GM03348 (cell line): Measurements from ENCODE around the gene EVA1C.
"Not testable (repeated sequence)": the region's sequence is repeated elsewhere in the genome, so short reads cannot be mapped to it uniquely, and the experiment has no call there.

Experiments used
- DNase-seq: peaks from one replicate; pipeline ENCODE4 v3.0.0; 2012; ENCODE audit warnings: low spot score

Gene EVA1C, protein sequence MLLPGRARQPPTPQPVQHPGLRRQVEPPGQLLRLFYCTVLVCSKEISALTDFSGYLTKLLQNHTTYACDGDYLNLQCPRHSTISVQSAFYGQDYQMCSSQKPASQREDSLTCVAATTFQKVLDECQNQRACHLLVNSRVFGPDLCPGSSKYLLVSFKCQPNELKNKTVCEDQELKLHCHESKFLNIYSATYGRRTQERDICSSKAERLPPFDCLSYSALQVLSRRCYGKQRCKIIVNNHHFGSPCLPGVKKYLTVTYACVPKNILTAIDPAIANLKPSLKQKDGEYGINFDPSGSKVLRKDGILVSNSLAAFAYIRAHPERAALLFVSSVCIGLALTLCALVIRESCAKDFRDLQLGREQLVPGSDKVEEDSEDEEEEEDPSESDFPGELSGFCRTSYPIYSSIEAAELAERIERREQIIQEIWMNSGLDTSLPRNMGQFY

DNA sequence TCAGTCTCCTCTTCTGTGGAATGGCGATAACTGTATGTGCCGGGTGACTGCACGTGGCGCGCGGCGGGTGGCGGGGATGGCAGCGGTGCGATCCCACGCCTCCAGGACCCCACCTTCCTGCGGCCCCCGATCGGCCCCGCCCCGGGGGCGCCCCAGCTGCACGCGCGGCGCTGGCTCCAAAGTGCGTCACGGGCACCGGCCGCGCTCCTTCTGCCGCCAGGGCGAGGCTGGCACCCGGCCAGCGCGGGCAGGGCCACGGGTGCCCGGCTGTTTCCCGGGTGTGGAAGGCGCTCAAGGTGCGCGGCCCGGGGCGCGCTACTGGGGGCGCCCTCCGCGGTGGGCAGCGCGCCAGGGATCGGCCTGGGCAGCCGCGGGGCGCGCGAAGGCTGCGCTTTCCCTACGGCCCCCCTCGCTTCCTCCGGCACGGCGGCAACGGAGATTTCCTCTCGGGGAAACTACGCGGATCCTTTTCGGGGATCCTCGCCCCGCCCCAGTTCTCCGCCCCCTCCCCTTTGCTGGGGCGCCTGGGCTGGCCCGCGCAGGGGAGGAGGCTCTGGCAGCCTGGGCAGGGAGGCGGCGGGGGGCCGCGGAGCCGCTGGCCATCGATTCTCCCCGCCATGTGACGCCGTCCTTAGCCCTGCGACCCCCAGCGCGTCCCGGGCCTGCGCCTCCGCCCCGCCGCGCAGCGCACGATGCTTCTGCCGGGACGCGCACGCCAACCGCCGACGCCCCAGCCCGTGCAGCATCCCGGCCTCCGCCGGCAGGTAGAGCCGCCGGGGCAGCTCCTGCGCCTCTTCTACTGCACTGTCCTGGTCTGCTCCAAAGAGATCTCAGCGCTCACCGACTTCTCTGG lies at the start of gene EVA1C:
TSS of gene EVA1C (plus strand) at position 545 of the 853 bp plus-strand sequence. CDS start at position 693, 148 bp downstream.
- DNase-seq: peak; percentile 70

DNA sequence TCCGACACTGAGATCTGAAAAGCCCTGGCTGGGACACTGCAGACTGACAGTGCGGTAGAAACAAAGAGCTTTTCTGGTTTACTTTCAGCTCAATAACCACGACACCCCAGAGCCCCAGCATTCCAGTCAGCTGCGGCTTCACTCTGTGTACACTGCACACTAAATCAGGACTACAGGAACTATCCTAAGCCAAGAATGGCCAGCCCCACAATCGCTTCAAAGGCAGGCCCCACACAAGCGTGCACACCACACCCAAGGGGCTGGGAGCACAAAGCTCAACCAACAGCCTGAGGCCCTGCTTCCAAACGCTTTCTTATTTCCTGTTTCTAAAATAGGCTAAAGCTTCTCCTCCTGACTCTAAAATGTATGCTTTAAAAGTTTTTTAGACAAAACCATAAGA lies 48.1 kb upstream of the EVA1C start:
- DNase-seq: no peak

DNA sequence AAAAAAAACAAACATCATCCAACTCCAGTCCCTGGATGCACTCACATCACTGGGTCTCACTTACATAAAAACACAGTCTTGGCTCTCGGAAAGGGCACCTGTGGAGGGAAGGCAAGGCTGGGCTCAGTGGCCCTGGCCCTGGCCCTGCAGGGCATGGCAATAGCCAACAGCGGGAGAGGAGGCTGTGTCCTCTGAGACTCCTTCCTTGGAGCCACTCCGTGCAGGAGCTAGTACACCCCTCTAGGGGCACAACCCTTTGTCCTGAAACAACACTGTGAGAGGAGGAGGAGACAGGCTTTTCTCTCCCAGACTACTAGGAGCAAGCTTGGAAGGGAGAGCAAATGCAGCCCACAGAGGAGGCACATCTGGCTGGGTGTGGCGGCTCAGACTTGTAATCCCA lies 47.7 kb upstream of the EVA1C start:
- no peak for DNase-seq

DNA sequence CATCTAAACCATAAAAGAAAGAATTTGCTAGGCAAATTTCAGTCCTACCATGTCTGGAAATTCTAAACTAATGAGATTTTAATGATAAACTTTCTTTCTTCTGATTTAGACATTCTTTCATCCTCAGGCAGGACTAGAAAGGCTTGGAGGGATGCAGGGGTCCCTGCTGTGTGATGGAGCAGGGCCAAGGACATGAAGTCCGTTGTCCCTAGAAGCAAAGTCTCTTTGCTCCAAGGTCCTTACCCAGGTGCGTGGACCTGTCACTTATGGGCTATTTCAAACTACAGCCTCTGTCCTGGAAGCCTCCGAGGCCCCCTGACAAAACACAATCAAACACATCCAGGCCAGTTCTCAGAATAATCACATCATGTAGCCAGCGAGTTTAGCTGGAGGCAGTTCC lies 46.3 kb upstream of the EVA1C start:
- DNase-seq: no peak

DNA sequence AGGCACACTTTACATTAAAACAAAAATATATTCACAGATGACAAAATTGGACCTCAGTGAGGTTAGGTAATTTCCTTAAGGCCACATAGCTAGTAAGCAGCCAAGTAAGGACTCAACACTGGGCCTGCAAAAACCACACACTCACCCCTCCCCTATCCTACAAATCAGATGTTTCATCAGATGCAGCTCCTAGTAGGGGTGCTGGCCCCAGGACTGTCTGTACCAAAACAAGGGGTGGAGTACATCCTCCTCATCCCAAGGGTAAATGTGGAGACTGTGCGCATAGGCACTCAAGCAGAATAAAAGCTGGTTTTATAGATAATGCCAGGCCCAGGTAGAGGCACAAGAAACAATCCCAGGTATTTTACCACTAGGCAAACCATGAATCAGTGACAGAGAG lies 45.3 kb upstream of the EVA1C start:
- no peak for DNase-seq

DNA sequence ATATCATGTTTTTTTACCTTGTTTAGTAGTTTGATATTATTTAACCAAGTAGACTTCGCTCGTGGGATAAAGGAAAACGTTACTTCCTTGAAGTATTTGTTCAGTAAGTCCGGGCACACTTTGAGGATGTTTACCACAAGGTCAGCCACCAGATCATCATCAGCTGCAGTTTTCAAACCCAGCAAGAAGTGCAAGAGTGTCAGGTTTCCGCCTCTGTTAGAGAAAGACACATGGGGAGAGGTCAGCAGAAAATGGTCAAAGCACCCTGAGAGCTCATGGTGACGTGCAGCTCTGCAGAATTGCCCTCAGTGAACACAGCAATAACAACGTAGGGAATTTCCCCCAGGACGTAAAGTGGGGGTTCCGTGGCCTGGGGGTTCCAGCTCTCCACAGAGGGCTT lies 44.1 kb upstream of the EVA1C start:
- no peak for DNase-seq

DNA sequence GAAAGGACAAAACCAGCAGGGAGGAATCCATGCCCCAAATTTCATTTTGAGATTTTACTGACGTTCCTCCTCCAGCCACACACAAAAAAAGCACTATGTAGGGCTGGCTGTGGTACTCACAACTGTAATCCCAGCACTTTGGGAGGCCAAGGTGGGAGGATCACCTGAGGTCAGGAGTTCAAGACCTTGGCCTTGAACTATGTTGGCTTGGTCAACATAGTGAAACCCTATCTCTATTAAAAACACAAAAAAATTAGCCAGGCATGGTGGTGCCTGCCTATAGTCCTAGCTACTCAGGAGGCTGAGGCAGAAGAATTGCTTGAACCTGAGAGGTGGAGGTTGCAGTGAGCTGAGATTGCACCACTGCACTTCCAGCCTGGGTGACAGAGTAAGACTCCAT lies 43.5 kb upstream of the EVA1C start:
- DNase-seq: not testable (repeated sequence)

DNA sequence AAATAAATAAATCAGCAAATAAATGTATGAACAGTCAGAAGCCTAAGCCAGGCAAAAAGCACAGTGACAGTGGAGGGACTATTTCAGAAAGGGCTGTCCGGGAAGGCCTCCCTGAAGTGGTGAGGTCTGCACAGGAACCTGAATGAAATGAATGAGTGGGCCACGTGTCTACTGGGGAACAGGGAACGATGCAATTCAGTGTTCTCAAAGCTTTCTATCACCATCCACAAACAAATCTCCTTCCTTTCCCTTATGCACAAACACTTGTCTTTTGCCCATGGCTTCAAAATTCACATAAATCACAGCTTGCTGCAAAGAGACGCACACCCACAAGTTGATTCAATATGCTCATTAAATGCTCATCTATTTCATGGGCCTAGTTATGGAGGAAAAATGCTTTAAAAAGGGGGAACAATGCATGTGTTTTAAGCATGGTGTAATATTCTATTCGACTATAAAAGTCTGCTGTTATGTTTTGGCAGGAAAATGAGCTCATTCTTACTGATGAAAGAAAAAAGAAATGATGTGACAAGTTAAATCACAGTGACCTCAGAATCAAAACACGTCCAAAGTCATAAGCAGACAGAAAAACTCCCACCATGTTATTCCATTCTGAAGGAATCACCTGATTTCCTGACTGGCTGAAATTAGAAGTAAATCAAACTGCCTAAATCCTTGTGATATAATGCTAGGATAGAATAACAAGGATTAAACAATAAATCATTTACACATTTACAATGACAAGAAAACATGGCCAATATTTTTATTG lies 41.3 kb upstream of the EVA1C start:
- no peak for DNase-seq

DNA sequence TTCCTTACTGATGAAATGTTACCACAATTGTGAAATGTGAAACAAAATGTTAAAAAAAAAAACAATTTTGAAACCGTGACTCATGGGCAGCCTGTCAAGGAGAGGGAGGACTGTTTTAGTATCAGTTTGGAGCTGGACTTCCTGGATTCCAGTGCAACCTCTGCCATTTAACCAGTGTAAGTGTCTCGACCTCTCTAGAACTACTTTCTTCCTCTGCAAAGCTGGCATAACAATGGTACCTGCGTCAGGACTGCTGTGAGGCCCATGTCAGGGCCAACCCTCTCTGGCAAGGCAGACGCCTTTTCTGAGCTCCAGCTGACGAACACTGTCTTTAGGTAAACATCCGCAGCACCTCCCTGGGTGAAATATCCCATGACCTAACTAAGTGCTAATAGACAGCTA lies 40.6 kb upstream of the EVA1C start:
- peak; percentile 84 for DNase-seq

DNA sequence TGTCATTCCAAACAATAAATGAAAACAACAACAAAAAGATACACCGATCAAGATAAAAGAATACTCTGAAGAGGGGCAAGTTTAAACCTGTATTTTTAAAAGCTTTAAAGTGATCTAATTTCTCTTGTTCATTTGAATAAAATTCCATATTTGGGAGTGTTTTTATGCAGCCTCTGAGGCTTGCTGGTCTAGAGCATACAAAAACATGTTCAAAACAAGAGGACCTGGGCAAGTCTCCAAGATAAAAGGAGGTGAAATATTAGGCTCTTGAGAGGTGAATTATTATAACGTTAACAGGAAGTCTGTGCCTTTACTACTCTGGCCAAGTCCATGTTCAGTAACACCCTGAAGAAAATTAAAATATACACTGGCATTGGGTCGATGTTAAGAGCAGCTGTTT lies 39.8 kb upstream of the EVA1C start:
- no peak for DNase-seq

DNA sequence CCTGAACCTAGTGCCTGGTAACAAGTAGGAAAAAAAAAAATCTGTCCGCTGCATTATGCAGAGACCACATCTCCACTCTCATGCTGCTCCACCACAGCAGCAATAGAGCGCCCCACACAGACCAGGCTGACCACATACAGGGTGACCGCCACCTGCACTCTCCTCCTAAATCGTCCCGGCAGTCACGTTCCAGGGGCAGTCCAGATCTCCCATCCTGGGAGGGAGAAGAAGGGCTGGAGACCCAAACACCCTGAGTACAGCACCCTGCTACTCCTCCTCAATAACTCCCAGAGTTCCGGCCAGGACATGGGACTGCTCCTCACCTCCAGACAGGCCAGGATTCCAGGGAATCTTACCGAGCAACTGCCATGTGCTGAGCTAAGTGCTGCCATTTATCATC lies 35.0 kb upstream of the EVA1C start:
- no peak for DNase-seq

DNA sequence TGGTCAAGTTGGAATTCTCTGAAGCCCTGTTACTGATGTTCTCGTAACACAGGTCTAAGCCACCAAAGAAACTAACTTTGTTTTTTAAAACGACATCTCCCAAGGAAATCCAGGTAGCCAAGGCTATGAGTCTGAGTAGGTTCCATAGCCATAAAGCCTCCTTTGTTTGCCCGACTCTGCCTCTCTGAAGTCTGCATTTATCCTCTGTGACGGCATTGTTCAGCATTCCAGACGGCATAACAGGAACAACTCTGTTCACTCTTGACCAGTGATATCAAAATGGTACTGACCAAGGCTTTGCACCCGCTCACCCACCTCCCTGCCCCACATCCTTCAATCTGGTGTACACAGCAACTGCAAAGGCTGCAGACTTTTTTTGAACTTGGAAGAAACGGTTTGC lies 34.5 kb upstream of the EVA1C start:
- DNase-seq: no peak

DNA sequence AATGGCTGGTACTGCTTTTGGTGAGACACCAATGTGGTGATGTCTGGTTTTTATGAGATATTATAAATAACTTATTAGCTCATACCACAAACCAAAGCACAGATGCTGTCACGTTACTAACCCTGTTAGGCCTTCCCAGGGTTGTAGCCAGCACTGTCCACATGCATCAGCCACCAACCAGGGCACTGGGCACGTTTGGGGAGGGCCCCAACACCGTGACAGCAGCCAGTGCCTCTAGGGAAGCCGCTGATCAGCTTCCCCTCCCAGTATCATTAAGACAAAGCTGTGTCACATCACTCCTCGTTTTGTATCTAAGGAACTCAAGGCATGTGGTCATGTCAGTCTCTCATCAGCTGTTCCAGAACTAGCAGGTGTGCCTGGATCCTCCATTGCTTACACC lies 33.5 kb upstream of the EVA1C start:
- peak; percentile 26 for DNase-seq

DNA sequence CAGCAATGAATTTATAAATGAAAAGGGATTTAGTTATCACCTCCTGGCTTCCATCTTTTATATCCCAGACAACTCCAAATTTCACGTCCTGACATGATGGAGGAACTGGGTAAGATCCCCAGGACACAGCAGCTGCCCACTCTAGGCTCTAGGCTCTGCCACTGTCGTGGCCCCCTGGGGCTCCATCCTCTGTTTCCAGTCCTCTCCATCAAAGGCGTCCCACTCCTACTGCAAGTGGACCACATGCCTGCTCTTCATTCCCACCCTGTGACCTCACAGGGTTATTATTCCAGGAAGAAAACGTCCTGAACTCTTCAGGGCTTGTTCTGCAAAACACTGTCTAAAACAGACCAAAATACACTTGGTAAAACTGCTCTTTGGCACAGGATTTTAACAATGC lies 31.6 kb upstream of the EVA1C start:
- DNase-seq: no peak

DNA sequence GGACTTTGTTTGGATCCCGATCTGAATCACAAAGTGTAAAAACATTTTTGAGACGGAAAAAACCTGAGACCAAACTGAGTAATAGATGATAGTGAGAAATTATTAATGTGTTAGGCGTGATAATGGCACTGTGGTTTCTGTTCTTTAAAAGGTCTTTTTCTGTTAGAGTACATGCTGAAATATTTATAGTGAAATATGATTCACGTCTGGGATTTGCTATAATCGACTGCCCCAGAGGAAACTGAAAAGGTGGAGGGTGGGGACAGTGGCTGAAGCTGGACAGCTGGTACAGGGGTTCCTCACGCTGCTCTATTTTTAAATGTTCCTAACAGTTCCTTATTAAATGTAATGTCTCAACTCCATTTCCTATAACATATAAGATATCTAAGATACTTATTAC lies 30.9 kb upstream of the EVA1C start:
- DNase-seq: no peak

DNA sequence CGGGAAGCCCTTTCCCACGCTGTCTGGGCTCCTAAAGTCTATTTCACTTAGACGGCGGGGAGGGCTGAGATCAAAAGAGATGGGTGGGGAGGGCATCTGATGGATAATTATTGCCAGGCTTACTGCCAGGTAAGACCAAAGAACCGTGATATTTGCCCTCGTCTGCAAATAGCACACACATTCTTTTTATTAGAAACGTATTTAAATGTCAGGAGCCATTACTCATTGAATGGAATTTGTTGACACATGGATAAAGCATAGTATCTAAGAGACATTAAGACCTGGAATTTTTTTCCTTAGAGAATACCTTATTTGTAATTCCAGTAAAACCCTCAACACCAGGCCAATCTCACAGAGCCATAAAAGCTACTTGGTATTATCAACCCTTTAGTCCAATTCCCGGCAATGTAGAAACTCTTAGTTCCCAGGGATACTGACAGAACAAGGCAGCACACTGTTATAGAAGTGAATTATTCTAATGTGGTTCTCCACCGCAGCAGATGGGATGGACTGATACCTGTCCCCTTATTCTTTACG lies 30.3 kb upstream of the EVA1C start:
- peak; percentile 58 for DNase-seq

DNA sequence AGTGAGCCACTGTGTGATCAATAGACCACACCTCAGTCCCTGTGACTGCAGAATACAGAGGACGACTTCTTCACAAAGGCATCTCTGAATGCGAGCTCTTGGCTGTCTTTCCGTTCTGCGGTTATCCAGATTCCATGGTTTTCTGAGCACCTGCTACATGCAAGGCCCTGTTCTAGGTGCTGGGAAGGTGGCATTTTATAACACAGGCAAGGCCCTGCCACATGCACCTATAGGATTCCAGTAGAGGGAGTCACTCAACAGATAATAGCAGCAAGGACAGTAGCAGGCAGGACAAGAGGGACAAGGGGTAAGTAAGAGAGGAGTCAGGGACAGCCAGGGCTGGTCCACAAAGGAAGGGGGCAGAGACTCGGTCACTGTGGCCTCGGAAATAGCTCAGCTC lies 28.7 kb upstream of the EVA1C start:
- no peak for DNase-seq

DNA sequence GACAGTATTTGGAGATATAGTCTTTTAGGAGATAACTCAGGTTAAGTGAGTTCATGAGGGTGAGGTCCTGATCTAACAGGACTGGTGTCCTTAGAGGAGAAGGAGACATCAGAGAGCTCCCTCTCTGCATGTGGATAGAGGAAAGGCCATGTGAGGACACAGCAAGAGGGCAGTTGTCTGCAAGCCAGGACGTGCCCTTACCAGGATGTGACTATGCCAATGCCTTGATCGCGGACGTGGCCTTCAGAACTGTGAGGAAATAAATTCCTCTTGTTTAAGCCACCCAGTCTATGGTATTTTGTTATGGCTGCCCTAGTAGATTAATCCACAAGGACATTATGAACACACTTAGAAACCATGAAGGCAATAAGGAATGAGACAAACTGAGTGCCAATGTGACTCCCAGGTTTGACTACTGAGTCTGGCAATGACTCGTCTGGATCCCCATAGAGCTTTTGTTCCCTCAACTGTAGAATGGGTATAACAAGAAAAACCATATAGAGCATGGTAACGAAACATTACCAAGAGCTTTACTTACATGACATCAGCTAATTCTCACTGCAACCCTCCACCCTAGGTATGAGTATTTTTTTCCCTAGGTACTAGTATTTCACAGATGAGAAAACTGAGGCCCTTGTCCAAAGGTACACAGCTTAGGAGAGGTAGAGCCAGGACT lies 26.2 kb upstream of the EVA1C start:
- DNase-seq: no peak

DNA sequence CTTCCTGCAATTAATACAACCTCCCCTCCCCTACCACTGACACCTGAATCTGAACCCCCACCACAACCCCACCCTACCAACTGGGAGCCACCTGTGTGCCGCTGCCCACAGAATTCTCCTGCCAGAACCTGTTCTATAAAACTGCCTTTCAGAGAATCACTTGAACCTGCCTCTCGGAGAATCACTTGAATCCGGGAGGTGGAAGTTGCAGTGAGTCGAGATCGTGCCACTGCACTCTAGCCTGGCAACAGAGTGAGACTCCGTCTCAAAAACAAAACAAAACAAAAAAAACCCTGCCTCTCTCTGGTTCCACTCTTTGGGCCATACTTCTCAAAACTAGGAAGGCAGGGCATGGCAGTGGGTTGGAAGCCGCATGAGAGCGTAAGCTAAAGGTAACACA lies 25.4 kb upstream of the EVA1C start:
- DNase-seq: no peak

DNA sequence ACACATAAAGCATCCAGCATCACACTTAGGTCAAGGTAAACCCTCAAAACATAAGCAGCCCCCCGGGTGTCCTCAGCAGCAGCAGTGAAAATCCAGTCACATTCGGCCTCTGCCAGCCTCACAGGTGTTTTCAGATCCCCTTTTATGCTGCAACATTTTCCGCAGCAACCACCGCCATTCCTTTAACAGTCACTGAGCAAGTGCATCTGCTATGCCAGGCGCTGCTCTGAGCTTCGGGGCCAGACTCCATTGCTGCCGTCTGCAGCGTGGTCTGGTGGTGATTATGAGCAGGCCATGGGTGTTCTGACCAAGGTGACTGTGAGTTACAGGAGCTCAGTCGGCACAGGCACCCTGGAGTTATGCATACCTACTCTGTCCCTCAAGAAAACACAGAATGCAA lies 24.2 kb upstream of the EVA1C start:
- DNase-seq: no peak

DNA sequence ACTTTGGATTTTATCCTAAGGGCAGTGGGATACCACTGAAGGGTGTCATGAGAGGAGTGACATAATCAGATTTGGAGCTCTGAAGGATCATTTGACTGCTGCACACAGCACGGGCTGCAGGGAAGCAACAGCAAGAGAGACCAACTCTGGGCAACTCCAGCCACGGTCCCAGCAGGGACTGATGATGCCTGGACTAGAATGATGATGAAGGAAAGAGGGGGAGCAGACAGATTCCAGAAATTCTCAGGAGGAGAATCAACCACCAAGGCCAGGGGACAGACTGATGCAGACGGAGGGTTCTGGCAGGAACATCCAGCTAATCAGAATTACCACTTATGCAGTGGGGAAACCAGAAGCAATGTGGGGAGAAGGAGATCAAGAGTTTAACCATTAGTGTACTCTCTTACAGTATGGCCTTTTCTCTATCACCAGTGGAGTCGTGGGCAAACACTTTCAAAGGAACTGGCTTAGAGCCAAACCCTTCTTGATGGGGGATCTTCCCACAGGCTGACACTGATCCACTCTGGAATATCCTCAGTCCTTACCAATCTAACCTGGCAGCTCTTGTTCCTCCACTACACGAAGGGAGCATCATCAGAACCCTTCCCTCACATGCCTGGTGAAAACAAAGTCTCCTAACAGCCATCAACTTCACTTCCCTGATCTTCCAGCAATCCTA lies 23.0 kb upstream of the EVA1C start:
- DNase-seq: peak; percentile 76
